Measurements from ENCODE around the gene CARS1.

CARS1 gene

GRCh38 chr11:2990617-2991451, 66.4 kb downstream of the CARS1 start:
- TF ChIP-seq ZNF274 (IDR thresholded peaks at IDR 0.05; ENCODE audit: low read depth, low read length): no peak
- peak; percentile 20 for TF ChIP-seq YY1 (IDR thresholded peaks at IDR 0.05; ENCODE audit: insufficient read depth, insufficient read length)
- H3K9ac ChIP-seq (ENCODE audit: insufficient read length, low read depth): peak overlapping the region; percentile 96
- H3K9me3 ChIP-seq (ENCODE audit: insufficient read depth, low read length): no peaks in the 10 kb centered on the region
- H3K27me3 ChIP-seq (ENCODE audit: insufficient read depth, insufficient read length): no peaks in the 10 kb centered on the region
- peak overlapping the region; percentile 90 for H3K4me3 ChIP-seq (ENCODE audit: insufficient read length, low read depth)
- H3K36me3 ChIP-seq (ENCODE audit: insufficient read depth, insufficient read length, low read length): peaks cover 15% of the 10 kb centered on the region
- DNase-seq (ENCODE audit: low read depth, low spot score): no peak
- H3K4me1 ChIP-seq (ENCODE audit: insufficient read depth, insufficient read length): peaks cover 5% of the 10 kb centered on the region

- Histone ChIP-seq H3K9me3 (ENCODE audit: insufficient read depth, low read length) (no peaks in the 10 kb centered on the region), H3K4me3 (ENCODE audit: insufficient read length, low read depth) (peak overlapping the region; percentile 90), H3K27me3 (ENCODE audit: insufficient read depth, insufficient read length) (no peaks in the 10 kb centered on the region), H3K9ac (ENCODE audit: insufficient read length, low read depth) (peak overlapping the region; percentile 96), H3K4me1 (ENCODE audit: insufficient read depth, insufficient read length) (peaks cover 5% of the 10 kb centered on the region), H3K36me3 (ENCODE audit: insufficient read depth, insufficient read length, low read length) (peaks cover 22% of the 10 kb centered on the region)
- no peak for TF ChIP-seq YY1 (IDR thresholded peaks at IDR 0.05; ENCODE audit: insufficient read depth, insufficient read length)
- TF ChIP-seq ZNF274 (IDR thresholded peaks at IDR 0.05; ENCODE audit: low read depth, low read length): no peak
- TF ChIP-seq SUZ12 (IDR thresholded peaks at IDR 0.05; ENCODE audit: extremely low read depth, insufficient read depth, insufficient read length): no peak
- no peak for DNase-seq (ENCODE audit: low read depth, low spot score)
These were observed 67.7 kb downstream of the CARS1 start for GRCh38 chr11:2989551-2989950.

- H3K27me3 ChIP-seq (ENCODE audit: insufficient read depth, insufficient read length): no peaks in the 10 kb centered on the region
- H3K4me3 ChIP-seq (ENCODE audit: insufficient read length, low read depth): peak overlapping the region; percentile 21
- H3K9me3 ChIP-seq (ENCODE audit: insufficient read depth, low read length): no peaks in the 10 kb centered on the region
- peaks cover 26% of the 10 kb centered on the region for H3K36me3 ChIP-seq (ENCODE audit: insufficient read depth, insufficient read length, low read length)
- peaks cover 5% of the 10 kb centered on the region for H3K4me1 ChIP-seq (ENCODE audit: insufficient read depth, insufficient read length)
- TF ChIP-seq YY1 (IDR thresholded peaks at IDR 0.05; ENCODE audit: insufficient read depth, insufficient read length) (no peak), ZNF274 (IDR thresholded peaks at IDR 0.05; ENCODE audit: low read depth, low read length) (no peak), SUZ12 (IDR thresholded peaks at IDR 0.05; ENCODE audit: extremely low read depth, insufficient read depth, insufficient read length) (no peak)
- no peak for DNase-seq (ENCODE audit: low read depth, low spot score)
- H3K9ac ChIP-seq (ENCODE audit: insufficient read length, low read depth): peak overlapping the region; percentile 96
These were observed 68.2 kb downstream of the CARS1 start for GRCh38 chr11:2989006-2989405.

- Histone ChIP-seq H3K27me3 (ENCODE audit: insufficient read depth, insufficient read length) (no peaks in the 10 kb centered on the region), H3K9me3 (ENCODE audit: insufficient read depth, low read length) (no peaks in the 10 kb centered on the region), H3K4me3 (ENCODE audit: insufficient read length, low read depth) (peak overlapping the region; percentile 21), H3K4me1 (ENCODE audit: insufficient read depth, insufficient read length) (peaks cover 5% of the 10 kb centered on the region), H3K9ac (ENCODE audit: insufficient read length, low read depth) (peak overlapping the region; percentile 96), H3K36me3 (ENCODE audit: insufficient read depth, insufficient read length, low read length) (peaks cover 33% of the 10 kb centered on the region)
- DNase-seq (ENCODE audit: low read depth, low spot score): no peak
- TF ChIP-seq ZNF274 (IDR thresholded peaks at IDR 0.05; ENCODE audit: low read depth, low read length): no peak
- no peak for TF ChIP-seq SUZ12 (IDR thresholded peaks at IDR 0.05; ENCODE audit: extremely low read depth, insufficient read depth, insufficient read length)
- TF ChIP-seq YY1 (IDR thresholded peaks at IDR 0.05; ENCODE audit: insufficient read depth, insufficient read length): no peak
These were observed 69.1 kb downstream of the CARS1 start for GRCh38 chr11:2987881-2988861.

- Histone ChIP-seq H3K4me3 (ENCODE audit: insufficient read length, low read depth) (no peak overlapping the region), H3K36me3 (ENCODE audit: insufficient read depth, insufficient read length, low read length) (peaks cover 46% of the 10 kb centered on the region), H3K27me3 (ENCODE audit: insufficient read depth, insufficient read length) (no peaks in the 10 kb centered on the region), H3K4me1 (ENCODE audit: insufficient read depth, insufficient read length) (peaks cover 5% of the 10 kb centered on the region), H3K9ac (ENCODE audit: insufficient read length, low read depth) (no peak overlapping the region), H3K9me3 (ENCODE audit: insufficient read depth, low read length) (no peaks in the 10 kb centered on the region)
- DNase-seq (ENCODE audit: low read depth, low spot score): no peak
- TF ChIP-seq SUZ12 (IDR thresholded peaks at IDR 0.05; ENCODE audit: extremely low read depth, insufficient read depth, insufficient read length) (no peak), YY1 (IDR thresholded peaks at IDR 0.05; ENCODE audit: insufficient read depth, insufficient read length) (no peak), ZNF274 (IDR thresholded peaks at IDR 0.05; ENCODE audit: low read depth, low read length) (no peak)
These were observed 73.3 kb downstream of the CARS1 start for GRCh38 chr11:2983908-2984307.

GRCh38 chr11:2982214-2982613, 75.0 kb downstream of the CARS1 start:
- H3K9ac ChIP-seq (ENCODE audit: insufficient read length, low read depth): no peak overlapping the region
- TF ChIP-seq ZNF274 (IDR thresholded peaks at IDR 0.05; ENCODE audit: low read depth, low read length): no peak
- TF ChIP-seq YY1 (IDR thresholded peaks at IDR 0.05; ENCODE audit: insufficient read depth, insufficient read length): no peak
- no peak for TF ChIP-seq SUZ12 (IDR thresholded peaks at IDR 0.05; ENCODE audit: extremely low read depth, insufficient read depth, insufficient read length)
- no peaks in the 10 kb centered on the region for H3K4me1 ChIP-seq (ENCODE audit: insufficient read depth, insufficient read length)
- H3K4me3 ChIP-seq (ENCODE audit: insufficient read length, low read depth): no peak overlapping the region
- no peaks in the 10 kb centered on the region for H3K9me3 ChIP-seq (ENCODE audit: insufficient read depth, low read length)
- H3K36me3 ChIP-seq (ENCODE audit: insufficient read depth, insufficient read length, low read length): peaks cover 54% of the 10 kb centered on the region
- H3K27me3 ChIP-seq (ENCODE audit: insufficient read depth, insufficient read length): no peaks in the 10 kb centered on the region
- no peak for DNase-seq (ENCODE audit: low read depth, low spot score)

- H3K4me3 ChIP-seq (ENCODE audit: insufficient read length, low read depth): no peak overlapping the region
- DNase-seq (ENCODE audit: low read depth, low spot score): no peak
- H3K36me3 ChIP-seq (ENCODE audit: insufficient read depth, insufficient read length, low read length): peaks cover 62% of the 10 kb centered on the region
- H3K4me1 ChIP-seq (ENCODE audit: insufficient read depth, insufficient read length): no peaks in the 10 kb centered on the region
- TF ChIP-seq ZNF274 (IDR thresholded peaks at IDR 0.05; ENCODE audit: low read depth, low read length) (no peak), YY1 (IDR thresholded peaks at IDR 0.05; ENCODE audit: insufficient read depth, insufficient read length) (no peak), SUZ12 (IDR thresholded peaks at IDR 0.05; ENCODE audit: extremely low read depth, insufficient read depth, insufficient read length) (no peak)
- H3K9ac ChIP-seq (ENCODE audit: insufficient read length, low read depth): no peak overlapping the region
- H3K9me3 ChIP-seq (ENCODE audit: insufficient read depth, low read length): no peaks in the 10 kb centered on the region
- no peaks in the 10 kb centered on the region for H3K27me3 ChIP-seq (ENCODE audit: insufficient read depth, insufficient read length)
These were observed 76.1 kb downstream of the CARS1 start for GRCh38 chr11:2981130-2981529.

Data from NT2/D1 (cell line).